Measurements from ENCODE around the gene ATP6V1G2.

Gene ATP6V1G2

DNA sequence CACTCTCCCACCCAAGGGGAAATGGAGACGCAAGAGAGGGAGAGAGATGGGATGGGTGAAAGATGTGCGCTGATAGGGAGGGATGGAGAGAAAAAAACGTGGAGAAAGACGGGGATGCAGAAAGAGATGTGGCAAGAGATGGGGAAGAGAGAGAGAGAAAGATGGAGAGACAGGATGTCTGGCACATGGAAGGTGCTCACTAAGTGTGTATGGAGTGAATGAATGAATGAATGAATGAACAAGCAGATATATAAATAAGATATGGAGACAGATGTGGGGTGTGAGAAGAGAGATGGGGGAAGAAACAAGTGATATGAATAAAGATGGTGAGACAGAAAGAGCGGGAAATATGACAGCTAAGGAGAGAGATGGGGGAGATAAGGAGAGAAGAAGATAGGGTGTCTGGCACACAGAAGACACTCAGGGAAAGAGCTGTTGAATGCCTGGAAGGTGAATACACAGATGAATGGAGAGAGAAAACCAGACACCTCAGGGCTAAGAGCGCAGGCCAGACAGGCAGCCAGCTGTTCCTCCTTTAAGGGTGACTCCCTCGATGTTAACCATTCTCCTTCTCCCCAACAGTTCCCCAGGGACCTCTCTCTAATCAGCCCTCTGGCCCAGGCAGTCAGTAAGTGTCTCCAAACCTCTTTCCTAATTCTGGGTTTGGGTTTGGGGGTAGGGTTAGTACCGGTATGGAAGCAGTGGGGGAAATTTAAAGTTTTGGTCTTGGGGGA lies 29.7 kb upstream of the ATP6V1G2 start:
- DNase-seq (ENCODE audit: low read depth), result no peak
- H3K4me3 ChIP-seq (ENCODE audit: low read depth, low read length), result no peak overlapping the region
- TF ChIP-seq, protein P1, sequence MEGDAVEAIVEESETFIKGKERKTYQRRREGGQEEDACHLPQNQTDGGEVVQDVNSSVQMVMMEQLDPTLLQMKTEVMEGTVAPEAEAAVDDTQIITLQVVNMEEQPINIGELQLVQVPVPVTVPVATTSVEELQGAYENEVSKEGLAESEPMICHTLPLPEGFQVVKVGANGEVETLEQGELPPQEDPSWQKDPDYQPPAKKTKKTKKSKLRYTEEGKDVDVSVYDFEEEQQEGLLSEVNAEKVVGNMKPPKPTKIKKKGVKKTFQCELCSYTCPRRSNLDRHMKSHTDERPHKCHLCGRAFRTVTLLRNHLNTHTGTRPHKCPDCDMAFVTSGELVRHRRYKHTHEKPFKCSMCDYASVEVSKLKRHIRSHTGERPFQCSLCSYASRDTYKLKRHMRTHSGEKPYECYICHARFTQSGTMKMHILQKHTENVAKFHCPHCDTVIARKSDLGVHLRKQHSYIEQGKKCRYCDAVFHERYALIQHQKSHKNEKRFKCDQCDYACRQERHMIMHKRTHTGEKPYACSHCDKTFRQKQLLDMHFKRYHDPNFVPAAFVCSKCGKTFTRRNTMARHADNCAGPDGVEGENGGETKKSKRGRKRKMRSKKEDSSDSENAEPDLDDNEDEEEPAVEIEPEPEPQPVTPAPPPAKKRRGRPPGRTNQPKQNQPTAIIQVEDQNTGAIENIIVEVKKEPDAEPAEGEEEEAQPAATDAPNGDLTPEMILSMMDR (IDR thresholded peaks at IDR 0.05; ENCODE audit: control insufficient read depth, extremely low read depth, insufficient read depth), result no peak

DNA sequence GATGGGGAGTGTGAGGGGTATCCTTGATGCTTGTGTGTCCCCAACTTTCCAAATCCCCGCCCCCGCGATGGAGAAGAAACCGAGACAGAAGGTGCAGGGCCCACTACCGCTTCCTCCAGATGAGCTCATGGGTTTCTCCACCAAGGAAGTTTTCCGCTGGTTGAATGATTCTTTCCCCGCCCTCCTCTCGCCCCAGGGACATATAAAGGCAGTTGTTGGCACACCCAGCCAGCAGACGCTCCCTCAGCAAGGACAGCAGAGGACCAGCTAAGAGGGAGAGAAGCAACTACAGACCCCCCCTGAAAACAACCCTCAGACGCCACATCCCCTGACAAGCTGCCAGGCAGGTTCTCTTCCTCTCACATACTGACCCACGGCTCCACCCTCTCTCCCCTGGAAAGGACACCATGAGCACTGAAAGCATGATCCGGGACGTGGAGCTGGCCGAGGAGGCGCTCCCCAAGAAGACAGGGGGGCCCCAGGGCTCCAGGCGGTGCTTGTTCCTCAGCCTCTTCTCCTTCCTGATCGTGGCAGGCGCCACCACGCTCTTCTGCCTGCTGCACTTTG lies 29.0 kb upstream of the ATP6V1G2 start, which contains the start of gene TNF:
Gene TNF (plus strand): TSS at position 231 of the 567 bp plus-strand sequence. CDS start 177 bp downstream, at position 408.
- no peak within 1 kb of the TSS for H3K4me3 ChIP-seq (ENCODE audit: low read depth, low read length)
- DNase-seq (ENCODE audit: low read depth), result no peak
- TF ChIP-seq, protein P1 (IDR thresholded peaks at IDR 0.05; ENCODE audit: control insufficient read depth, extremely low read depth, insufficient read depth), result no peak

DNA sequence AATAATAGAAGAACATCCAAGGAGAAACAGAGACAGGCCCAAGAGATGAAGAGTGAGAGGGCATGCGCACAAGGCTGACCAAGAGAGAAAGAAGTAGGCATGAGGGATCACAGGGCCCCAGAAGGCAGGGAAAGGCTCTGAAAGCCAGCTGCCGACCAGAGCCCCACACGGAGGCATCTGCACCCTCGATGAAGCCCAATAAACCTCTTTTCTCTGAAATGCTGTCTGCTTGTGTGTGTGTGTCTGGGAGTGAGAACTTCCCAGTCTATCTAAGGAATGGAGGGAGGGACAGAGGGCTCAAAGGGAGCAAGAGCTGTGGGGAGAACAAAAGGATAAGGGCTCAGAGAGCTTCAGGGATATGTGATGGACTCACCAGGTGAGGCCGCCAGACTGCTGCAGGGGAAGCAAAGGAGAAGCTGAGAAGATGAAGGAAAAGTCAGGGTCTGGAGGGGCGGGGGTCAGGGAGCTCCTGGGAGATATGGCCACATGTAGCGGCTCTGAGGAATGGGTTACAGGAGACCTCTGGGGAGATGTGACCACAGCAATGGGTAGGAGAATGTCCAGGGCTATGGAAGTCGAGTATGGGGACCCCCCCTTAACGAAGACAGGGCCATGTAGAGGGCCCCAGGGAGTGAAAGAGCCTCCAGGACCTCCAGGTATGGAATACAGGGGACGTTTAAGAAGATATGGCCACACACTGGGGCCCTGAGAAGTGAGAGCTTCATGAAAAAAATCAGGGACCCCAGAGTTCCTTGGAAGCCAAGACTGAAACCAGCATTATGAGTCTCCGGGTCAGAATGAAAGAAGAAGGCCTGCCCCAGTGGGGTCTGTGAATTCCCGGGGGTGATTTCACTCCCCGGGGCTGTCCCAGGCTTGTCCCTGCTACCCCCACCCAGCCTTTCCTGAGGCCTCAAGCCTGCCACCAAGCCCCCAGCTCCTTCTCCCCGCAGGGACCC lies 28.0 kb upstream of the ATP6V1G2 start:
- no peak overlapping the region for H3K4me3 ChIP-seq (ENCODE audit: low read depth, low read length)
- TF ChIP-seq, protein P1 (IDR thresholded peaks at IDR 0.05; ENCODE audit: control insufficient read depth, extremely low read depth, insufficient read depth), result no peak
- DNase-seq (ENCODE audit: low read depth), result no peak

DNA sequence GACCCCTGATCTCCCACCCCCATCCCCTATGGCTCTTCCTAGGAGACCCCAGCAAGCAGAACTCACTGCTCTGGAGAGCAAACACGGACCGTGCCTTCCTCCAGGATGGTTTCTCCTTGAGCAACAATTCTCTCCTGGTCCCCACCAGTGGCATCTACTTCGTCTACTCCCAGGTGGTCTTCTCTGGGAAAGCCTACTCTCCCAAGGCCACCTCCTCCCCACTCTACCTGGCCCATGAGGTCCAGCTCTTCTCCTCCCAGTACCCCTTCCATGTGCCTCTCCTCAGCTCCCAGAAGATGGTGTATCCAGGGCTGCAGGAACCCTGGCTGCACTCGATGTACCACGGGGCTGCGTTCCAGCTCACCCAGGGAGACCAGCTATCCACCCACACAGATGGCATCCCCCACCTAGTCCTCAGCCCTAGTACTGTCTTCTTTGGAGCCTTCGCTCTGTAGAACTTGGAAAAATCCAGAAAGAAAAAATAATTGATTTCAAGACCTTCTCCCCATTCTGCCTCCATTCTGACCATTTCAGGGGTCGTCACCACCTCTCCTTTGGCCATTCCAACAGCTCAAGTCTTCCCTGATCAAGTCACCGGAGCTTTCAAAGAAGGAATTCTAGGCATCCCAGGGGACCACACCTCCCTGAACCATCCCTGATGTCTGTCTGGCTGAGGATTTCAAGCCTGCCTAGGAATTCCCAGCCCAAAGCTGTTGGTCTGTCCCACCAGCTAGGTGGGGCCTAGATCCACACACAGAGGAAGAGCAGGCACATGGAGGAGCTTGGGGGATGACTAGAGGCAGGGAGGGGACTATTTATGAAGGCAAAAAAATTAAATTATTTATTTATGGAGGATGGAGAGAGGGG lies 27.1 kb upstream of the ATP6V1G2 start:
- no peak overlapping the region for H3K4me3 ChIP-seq (ENCODE audit: low read depth, low read length)
- no peak for DNase-seq (ENCODE audit: low read depth)
- TF ChIP-seq, protein P1 (IDR thresholded peaks at IDR 0.05; ENCODE audit: control insufficient read depth, extremely low read depth, insufficient read depth), result no peak

DNA sequence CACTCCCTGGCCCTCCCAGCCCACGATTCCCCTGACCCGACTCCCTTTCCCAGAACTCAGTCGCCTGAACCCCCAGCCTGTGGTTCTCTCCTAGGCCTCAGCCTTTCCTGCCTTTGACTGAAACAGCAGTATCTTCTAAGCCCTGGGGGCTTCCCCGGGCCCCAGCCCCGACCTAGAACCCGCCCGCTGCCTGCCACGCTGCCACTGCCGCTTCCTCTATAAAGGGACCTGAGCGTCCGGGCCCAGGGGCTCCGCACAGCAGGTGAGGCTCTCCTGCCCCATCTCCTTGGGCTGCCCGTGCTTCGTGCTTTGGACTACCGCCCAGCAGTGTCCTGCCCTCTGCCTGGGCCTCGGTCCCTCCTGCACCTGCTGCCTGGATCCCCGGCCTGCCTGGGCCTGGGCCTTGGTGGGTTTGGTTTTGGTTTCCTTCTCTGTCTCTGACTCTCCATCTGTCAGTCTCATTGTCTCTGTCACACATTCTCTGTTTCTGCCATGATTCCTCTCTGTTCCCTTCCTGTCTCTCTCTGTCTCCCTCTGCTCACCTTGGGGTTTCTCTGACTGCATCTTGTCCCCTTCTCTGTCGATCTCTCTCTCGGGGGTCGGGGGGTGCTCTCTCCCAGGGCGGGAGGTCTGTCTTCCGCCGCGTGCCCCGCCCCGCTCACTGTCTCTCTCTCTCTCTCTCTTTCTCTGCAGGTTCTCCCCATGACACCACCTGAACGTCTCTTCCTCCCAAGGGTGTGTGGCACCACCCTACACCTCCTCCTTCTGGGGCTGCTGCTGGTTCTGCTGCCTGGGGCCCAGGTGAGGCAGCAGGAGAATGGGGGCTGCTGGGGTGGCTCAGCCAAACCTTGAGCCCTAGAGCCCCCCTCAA lies 25.9 kb upstream of the ATP6V1G2 start, which contains the start of gene LTA:
Gene LTA (plus strand): TSS at position 249 of the 871 bp plus-strand sequence. CDS start 454 bp downstream, at position 703.
- no peak within 1 kb of the TSS for H3K4me3 ChIP-seq (ENCODE audit: low read depth, low read length)
- TF ChIP-seq, protein P1 (IDR thresholded peaks at IDR 0.05; ENCODE audit: control insufficient read depth, extremely low read depth, insufficient read depth), result no peak
- DNase-seq (ENCODE audit: low read depth), result no peak

All from LNCaP clone FGC (cell line).